Loucy (cell line): ENCODE data around the gene MEAK7.

Experiments used
- H2AFZ ChIP-seq: fragments of 200-600 bp; sonication (generic); 2 replicates; pipeline ENCODE4 v1.6.0; 2016; ENCODE audit warnings: antibody characterized with exemption, mild to moderate bottlenecking, low read length, moderate library complexity
- H3F3A ChIP-seq: fragments of 200-600 bp; 2 replicates; pipeline ENCODE4 v1.6.0; 2016; ENCODE audit warnings: antibody characterized with exemption, low read depth, mild to moderate bottlenecking
- H3K27me3 ChIP-seq: fragments of 200-600 bp; sonication (generic); 2 replicates; pipeline ENCODE4 v1.6.1; 2014; ENCODE audit warnings: low read length, mild to moderate bottlenecking; ENCODE audit not compliant: insufficient read depth, poor library complexity, severe bottlenecking
- H3K36me3 ChIP-seq: fragments of 200-600 bp; sonication (generic); 2 replicates; pipeline ENCODE4 v1.6.1; 2016; ENCODE audit warnings: low read length; ENCODE audit not compliant: insufficient read depth
- H3K4me1 ChIP-seq: fragments of 200-600 bp; sonication (generic); 2 replicates; pipeline ENCODE4 v1.5.1; 2014; ENCODE audit warnings: low read length, mild to moderate bottlenecking; ENCODE audit not compliant: insufficient read depth, poor library complexity, severe bottlenecking
- H3K4me2 ChIP-seq: fragments of 200-600 bp; sonication (generic); 2 replicates; pipeline ENCODE4 v1.6.0; 2014; ENCODE audit warnings: antibody characterized with exemption, low read length, low read depth, mild to moderate bottlenecking; ENCODE audit not compliant: poor library complexity, severe bottlenecking
- H3K4me3 ChIP-seq: fragments of 200-600 bp; sonication (generic); 2 replicates; pipeline ENCODE4 v1.5.1; 2014; ENCODE audit warnings: low read length, mild to moderate bottlenecking, mixed read lengths; ENCODE audit not compliant: poor library complexity, severe bottlenecking
- H3K79me2 ChIP-seq: fragments of 200-600 bp; sonication (generic); 2 replicates; pipeline ENCODE4 v1.6.1; 2014; ENCODE audit warnings: low read length; ENCODE audit not compliant: insufficient read depth
- H3K9ac ChIP-seq: fragments of 200-600 bp; sonication (generic); 2 replicates; pipeline ENCODE4 v1.6.0; 2014; ENCODE audit warnings: mild to moderate bottlenecking, low read depth, low read length, moderate library complexity; ENCODE audit not compliant: poor library complexity, severe bottlenecking
- H3K9me2 ChIP-seq: fragments of 200-600 bp; sonication (generic); replicated peaks from 2 replicates; pipeline ENCODE4 v1.6.1; 2016; ENCODE audit warnings: low read depth, low read length, mixed read lengths
- H3K9me3 ChIP-seq: fragments of 200-600 bp; sonication (generic); 2 replicates; pipeline ENCODE4 v1.6.1; 2014; ENCODE audit warnings: mild to moderate bottlenecking, antibody characterized with exemption, low read length, low read depth; ENCODE audit not compliant: insufficient read depth
- H4K20me1 ChIP-seq: fragments of 200-600 bp; sonication (generic); 2 replicates; pipeline ENCODE4 v1.6.0; 2014; ENCODE audit warnings: antibody characterized with exemption, low read length, mild to moderate bottlenecking; ENCODE audit not compliant: insufficient read depth, poor library complexity, severe bottlenecking
- EZH2phosphoT487 ChIP-seq: fragments of 200-600 bp; IDR thresholded peaks from 2 replicates; pipeline ENCODE4 v1.6.1; 2018; ENCODE audit warnings: antibody characterized with exemption, mild to moderate bottlenecking, moderate library complexity, borderline replicate concordance
- TF ChIP-seq, protein P1 (sequence below): fragments of 200-600 bp; sonication (generic); conservative IDR thresholded peaks from 2 replicates; pipeline ENCODE4 v1.5.1; 2014; ENCODE audit warnings: mild to moderate bottlenecking, antibody characterized with exemption, low read length

The MEAK7 gene

GRCh38 chr16:84461413-84462295, 42.8 kb downstream of the MEAK7 start:
- Histone ChIP-seq H3K4me3 (no peak overlapping the region), H2AFZ (peak overlapping the region; percentile 63), H3K27me3 (no peaks in the 10 kb centered on the region), H3K4me2 (no peak overlapping the region), H3K9ac (no peak overlapping the region), H3K79me2 (no peaks in the 10 kb centered on the region), H3K36me3 (no peaks in the 10 kb centered on the region), H4K20me1 (no peaks in the 10 kb centered on the region), H3K9me3 (0 out of 2 replicates have a peak, but pooled peaks cover 3% of the 10 kb centered on the region), H3K4me1 (peaks cover 8% of the 10 kb centered on the region), H3F3A (no peaks in the 10 kb centered on the region), H3K9me2 (no peaks in the 10 kb centered on the region)
- TF ChIP-seq, protein P1, sequence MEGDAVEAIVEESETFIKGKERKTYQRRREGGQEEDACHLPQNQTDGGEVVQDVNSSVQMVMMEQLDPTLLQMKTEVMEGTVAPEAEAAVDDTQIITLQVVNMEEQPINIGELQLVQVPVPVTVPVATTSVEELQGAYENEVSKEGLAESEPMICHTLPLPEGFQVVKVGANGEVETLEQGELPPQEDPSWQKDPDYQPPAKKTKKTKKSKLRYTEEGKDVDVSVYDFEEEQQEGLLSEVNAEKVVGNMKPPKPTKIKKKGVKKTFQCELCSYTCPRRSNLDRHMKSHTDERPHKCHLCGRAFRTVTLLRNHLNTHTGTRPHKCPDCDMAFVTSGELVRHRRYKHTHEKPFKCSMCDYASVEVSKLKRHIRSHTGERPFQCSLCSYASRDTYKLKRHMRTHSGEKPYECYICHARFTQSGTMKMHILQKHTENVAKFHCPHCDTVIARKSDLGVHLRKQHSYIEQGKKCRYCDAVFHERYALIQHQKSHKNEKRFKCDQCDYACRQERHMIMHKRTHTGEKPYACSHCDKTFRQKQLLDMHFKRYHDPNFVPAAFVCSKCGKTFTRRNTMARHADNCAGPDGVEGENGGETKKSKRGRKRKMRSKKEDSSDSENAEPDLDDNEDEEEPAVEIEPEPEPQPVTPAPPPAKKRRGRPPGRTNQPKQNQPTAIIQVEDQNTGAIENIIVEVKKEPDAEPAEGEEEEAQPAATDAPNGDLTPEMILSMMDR: no peak
- no peak for TF ChIP-seq EZH2phosphoT487

GRCh38 chr16:84461029-84461412, 43.4 kb downstream of the MEAK7 start:
- H3K27me3 ChIP-seq: no peaks in the 10 kb centered on the region
- H3K4me2 ChIP-seq: no peak overlapping the region

DNA sequence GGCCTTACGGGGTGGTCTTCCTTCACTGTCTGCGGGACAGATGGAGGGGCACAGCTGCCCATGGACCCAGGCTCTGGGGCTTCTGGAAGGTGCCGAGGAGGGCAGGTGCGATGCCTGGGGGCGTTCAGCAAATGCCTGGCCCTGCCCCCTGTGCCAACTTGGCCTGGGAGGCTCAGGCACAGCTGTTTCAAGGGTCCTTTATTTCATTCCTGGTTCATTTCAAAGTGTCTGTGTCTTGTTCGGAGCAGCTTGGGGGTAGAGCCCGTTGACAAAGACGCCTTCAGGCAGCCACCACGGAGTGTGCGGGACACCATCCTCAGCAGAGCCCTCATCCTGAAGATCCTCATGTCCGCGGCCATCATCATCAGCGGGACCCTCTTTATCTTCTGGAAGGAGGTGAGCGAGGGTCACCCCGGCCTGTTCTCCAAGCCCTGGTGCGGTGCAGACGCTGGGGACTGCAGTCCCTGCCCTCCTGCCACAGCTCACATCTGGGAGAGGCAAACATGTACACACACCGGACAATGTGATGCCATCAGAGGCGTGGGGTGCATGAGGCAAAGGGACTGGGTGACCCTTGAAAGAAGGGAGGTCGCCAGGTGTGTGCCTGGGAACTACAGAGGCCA, 43.9 kb downstream of the MEAK7 start:
- Histone ChIP-seq H3K9me2 (no peaks in the 10 kb centered on the region), H3K9me3 (no peaks in the 10 kb centered on the region), H2AFZ (no peak overlapping the region), H3K27me3 (no peaks in the 10 kb centered on the region), H3K36me3 (no peaks in the 10 kb centered on the region), H3K79me2 (no peaks in the 10 kb centered on the region), H4K20me1 (no peaks in the 10 kb centered on the region), H3K9ac (no peak overlapping the region), H3K4me2 (no peak overlapping the region), H3F3A (no peaks in the 10 kb centered on the region), H3K4me1 (peaks cover 8% of the 10 kb centered on the region), H3K4me3 (no peak overlapping the region)
- TF ChIP-seq, protein P1: no peak
- no peak for TF ChIP-seq EZH2phosphoT487

More at GRCh38 chr16:84461029-84461412, 43.4 kb downstream of the MEAK7 start:
- Histone ChIP-seq H4K20me1 (no peaks in the 10 kb centered on the region), H3K4me3 (no peak overlapping the region), H3K36me3 (no peaks in the 10 kb centered on the region), H3K9ac (no peak overlapping the region), H3K79me2 (no peaks in the 10 kb centered on the region), H2AFZ (peak overlapping the region; percentile 63), H3K9me2 (no peaks in the 10 kb centered on the region), H3K4me1 (peaks cover 8% of the 10 kb centered on the region), H3F3A (no peaks in the 10 kb centered on the region), H3K9me3 (no peaks in the 10 kb centered on the region)
- TF ChIP-seq EZH2phosphoT487: no peak
- TF ChIP-seq, protein P1: no peak
